ENCODE measurements around the gene DLGAP3.

DLGAP3 gene

GRCh38 chr1:34889705-34890104 is 39.7 kb downstream of the DLGAP3 start:
- DNase-seq (ENCODE audit: insufficient read length): no peak
- FAIRE-seq: no peak
- TF ChIP-seq POLR2A (IDR thresholded peaks at IDR 0.05; ENCODE audit: low read depth, low read length) (no peak), POLR2AphosphoS5 (IDR thresholded peaks at IDR 0.05; ENCODE audit: low read depth, low read length) (no peak), TAF1 (IDR thresholded peaks at IDR 0.05; ENCODE audit: borderline replicate concordance, low read depth, low read length) (no peak)

GRCh38 chr1:34887593-34887992 is 41.9 kb downstream of the DLGAP3 start:
- no peak for DNase-seq (ENCODE audit: insufficient read length)
- TF ChIP-seq POLR2A (IDR thresholded peaks at IDR 0.05; ENCODE audit: low read depth, low read length) (no peak), TAF1 (IDR thresholded peaks at IDR 0.05; ENCODE audit: borderline replicate concordance, low read depth, low read length) (no peak), POLR2AphosphoS5 (IDR thresholded peaks at IDR 0.05; ENCODE audit: low read depth, low read length) (no peak)
- FAIRE-seq: no peak

GRCh38 chr1:34885405-34886247 is 43.8 kb downstream of the DLGAP3 start:
- TF ChIP-seq TAF1 (IDR thresholded peaks at IDR 0.05; ENCODE audit: borderline replicate concordance, low read depth, low read length) (no peak), POLR2AphosphoS5 (IDR thresholded peaks at IDR 0.05; ENCODE audit: low read depth, low read length) (no peak), POLR2A (IDR thresholded peaks at IDR 0.05; ENCODE audit: low read depth, low read length) (no peak)
- no peak for FAIRE-seq
- DNase-seq (ENCODE audit: insufficient read length): no peak

GRCh38 chr1:34884961-34885360 is 44.5 kb downstream of the DLGAP3 start:
- FAIRE-seq (no peak), DNase-seq (ENCODE audit: insufficient read length) (no peak)
- TF ChIP-seq POLR2A (IDR thresholded peaks at IDR 0.05; ENCODE audit: low read depth, low read length): no peak
- no peak for TF ChIP-seq TAF1 (IDR thresholded peaks at IDR 0.05; ENCODE audit: borderline replicate concordance, low read depth, low read length)
- no peak for TF ChIP-seq POLR2AphosphoS5 (IDR thresholded peaks at IDR 0.05; ENCODE audit: low read depth, low read length)

GRCh38 chr1:34884536-34884935 is 44.9 kb downstream of the DLGAP3 start:
- TF ChIP-seq TAF1 (IDR thresholded peaks at IDR 0.05; ENCODE audit: borderline replicate concordance, low read depth, low read length) (no peak), POLR2A (IDR thresholded peaks at IDR 0.05; ENCODE audit: low read depth, low read length) (no peak), POLR2AphosphoS5 (IDR thresholded peaks at IDR 0.05; ENCODE audit: low read depth, low read length) (no peak)
- no peak for FAIRE-seq
- DNase-seq (ENCODE audit: insufficient read length): no peak

GRCh38 chr1:34879230-34879629 is 50.2 kb downstream of the DLGAP3 start:
- FAIRE-seq (no peak), DNase-seq (ENCODE audit: insufficient read length) (no peak)
- no peak for TF ChIP-seq POLR2A (IDR thresholded peaks at IDR 0.05; ENCODE audit: low read depth, low read length)
- no peak for TF ChIP-seq TAF1 (IDR thresholded peaks at IDR 0.05; ENCODE audit: borderline replicate concordance, low read depth, low read length)
- TF ChIP-seq POLR2AphosphoS5 (IDR thresholded peaks at IDR 0.05; ENCODE audit: low read depth, low read length): no peak

- no peak for FAIRE-seq
- TF ChIP-seq POLR2A (IDR thresholded peaks at IDR 0.05; ENCODE audit: low read depth, low read length) (no peak), POLR2AphosphoS5 (IDR thresholded peaks at IDR 0.05; ENCODE audit: low read depth, low read length) (no peak), TAF1 (IDR thresholded peaks at IDR 0.05; ENCODE audit: borderline replicate concordance, low read depth, low read length) (no peak)
Measured at GRCh38 chr1:34876406-34876805, 53.0 kb downstream of the DLGAP3 start.

GRCh38 chr1:34874296-34874952 is 55.0 kb downstream of the DLGAP3 start:
- FAIRE-seq: no peak
- no peak for DNase-seq (ENCODE audit: insufficient read length)
- no peak for TF ChIP-seq TAF1 (IDR thresholded peaks at IDR 0.05; ENCODE audit: borderline replicate concordance, low read depth, low read length)

More at GRCh38 chr1:34876406-34876805, 53.0 kb downstream of the DLGAP3 start:
- DNase-seq (ENCODE audit: insufficient read length): no peak

- FAIRE-seq: no peak
- TF ChIP-seq POLR2AphosphoS5 (IDR thresholded peaks at IDR 0.05; ENCODE audit: low read depth, low read length): no peak
- no peak for TF ChIP-seq POLR2A (IDR thresholded peaks at IDR 0.05; ENCODE audit: low read depth, low read length)
- no peak for TF ChIP-seq TAF1 (IDR thresholded peaks at IDR 0.05; ENCODE audit: borderline replicate concordance, low read depth, low read length)
Measured at GRCh38 chr1:34872133-34872503, 57.3 kb downstream of the DLGAP3 start.

GRCh38 chr1:34871443-34872132 is 57.9 kb downstream of the DLGAP3 start:
- no peak for DNase-seq (ENCODE audit: insufficient read length)
- TF ChIP-seq POLR2A (IDR thresholded peaks at IDR 0.05; ENCODE audit: low read depth, low read length) (no peak), POLR2AphosphoS5 (IDR thresholded peaks at IDR 0.05; ENCODE audit: low read depth, low read length) (no peak), TAF1 (IDR thresholded peaks at IDR 0.05; ENCODE audit: borderline replicate concordance, low read depth, low read length) (no peak)
- FAIRE-seq: no peak

More at GRCh38 chr1:34872133-34872503, 57.3 kb downstream of the DLGAP3 start:
- DNase-seq (ENCODE audit: insufficient read length): no peak

- TF ChIP-seq POLR2AphosphoS5 (IDR thresholded peaks at IDR 0.05; ENCODE audit: low read depth, low read length) (no peak), TAF1 (IDR thresholded peaks at IDR 0.05; ENCODE audit: borderline replicate concordance, low read depth, low read length) (no peak), POLR2A (IDR thresholded peaks at IDR 0.05; ENCODE audit: low read depth, low read length) (no peak)
- FAIRE-seq (no peak), DNase-seq (ENCODE audit: insufficient read length) (no peak)
Measured at GRCh38 chr1:34870395-34870794, 59.1 kb downstream of the DLGAP3 start.
